NOMO-1 treated with dmso at 0.1 percent for 144 hours (cell line): ENCODE data around the gene SPTBN1.

ENCODE experiments used
- DNase-seq: peaks from one replicate; lab custom pipeline; 2025; ENCODE audit not compliant: unreplicated experiment; lab: John Stamatoyannopoulos, UW

The SPTBN1 gene

DNA sequence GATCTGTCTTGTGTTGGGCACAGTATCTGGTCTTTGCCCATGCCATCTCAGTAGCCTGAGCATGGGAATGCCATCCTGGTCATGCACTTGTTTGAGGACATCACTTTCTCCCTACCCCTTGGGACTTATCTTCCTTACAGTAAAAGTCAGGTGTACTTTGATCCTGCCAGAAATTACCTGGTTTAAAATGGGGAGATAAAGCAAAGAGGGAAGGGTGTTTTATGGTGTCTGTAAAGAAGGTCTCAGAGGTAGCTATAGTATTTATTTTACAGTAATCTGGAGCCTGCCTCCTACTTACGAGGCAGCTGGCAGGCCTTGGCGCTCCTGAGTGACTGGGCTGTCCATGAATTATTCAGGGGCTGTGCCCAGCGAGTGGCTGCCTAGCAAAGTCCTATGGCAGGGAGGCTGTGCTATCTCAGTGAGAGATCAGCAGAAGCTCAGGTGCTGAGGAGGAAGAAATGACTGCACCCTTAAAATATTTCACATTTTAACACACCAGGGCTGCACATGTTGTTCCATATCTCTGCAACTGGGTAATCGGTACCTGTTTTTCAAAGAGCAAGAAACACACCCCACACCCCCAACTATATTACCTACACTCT is 93.9 kb downstream of the SPTBN1 start:
- no peak for DNase-seq

DNA sequence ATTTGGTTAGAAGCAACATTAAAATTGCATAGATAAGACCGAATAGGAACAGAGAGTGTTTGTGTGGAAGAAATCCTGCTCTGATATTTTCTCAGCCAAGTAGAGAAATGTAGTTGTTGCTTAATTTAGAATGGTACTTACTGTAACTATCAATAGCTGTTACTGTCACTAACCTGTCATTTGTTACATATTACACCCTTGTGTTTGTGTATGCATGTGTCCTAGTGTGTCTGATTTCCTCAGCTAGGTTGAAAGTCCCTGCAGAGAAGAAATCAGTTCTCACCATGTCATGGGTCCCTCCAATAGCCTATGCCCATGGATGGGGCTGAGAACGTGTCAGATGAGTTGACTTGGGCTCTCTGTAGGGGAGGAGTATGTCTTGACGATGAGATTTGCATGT is 94.4 kb downstream of the SPTBN1 start:
- no peak for DNase-seq

DNA sequence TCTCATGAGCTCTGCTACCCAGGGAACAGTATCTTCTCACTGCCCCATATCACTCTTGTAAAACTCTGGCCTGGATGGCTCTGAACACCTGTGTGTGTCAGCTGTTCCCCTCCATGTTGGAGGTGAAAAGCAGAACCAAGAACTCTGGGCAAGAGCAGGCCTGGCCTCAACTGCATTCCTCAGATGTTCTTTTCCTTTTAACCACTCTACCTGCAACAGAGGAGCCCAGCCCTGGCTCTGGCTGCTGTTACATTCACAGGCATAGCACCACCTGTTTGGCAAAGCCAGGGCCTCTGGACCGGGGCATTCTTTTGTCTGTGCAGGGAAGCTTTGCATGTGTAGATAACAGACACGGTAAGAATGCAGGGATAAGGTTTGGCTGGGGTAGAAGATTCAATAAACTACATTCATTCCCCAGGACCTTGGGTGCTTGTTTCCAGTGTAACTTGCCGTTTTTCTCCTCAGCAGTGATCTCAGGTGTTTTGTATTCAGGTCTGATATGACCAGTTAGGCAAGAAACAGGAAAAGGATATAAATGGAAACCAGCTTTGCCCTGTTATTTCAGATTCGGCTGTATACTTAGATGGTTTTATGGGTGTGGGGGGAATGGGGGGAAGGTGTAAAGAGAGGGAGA is 95.1 kb downstream of the SPTBN1 start:
- no peak for DNase-seq

DNA sequence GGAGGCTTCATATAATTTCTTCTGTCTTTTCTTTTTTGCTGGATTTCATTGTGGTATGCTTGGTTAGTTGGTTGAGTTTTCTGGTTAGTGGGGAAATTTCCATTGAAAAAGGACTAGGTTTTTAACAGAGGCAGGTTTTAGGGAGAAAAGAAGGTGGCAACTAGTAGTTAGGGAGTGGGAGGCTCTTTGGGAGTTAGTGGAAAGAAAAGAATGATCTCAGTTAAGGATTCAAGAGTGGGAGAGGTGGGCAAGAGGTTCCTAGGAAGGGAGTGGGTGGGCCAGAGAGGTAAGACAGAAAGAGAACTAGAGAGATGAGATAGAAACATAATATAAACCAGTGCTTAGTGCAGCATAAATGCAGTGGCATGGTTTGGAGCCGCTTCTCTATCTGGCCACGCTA is 96.9 kb downstream of the SPTBN1 start:
- no peak for DNase-seq

DNA sequence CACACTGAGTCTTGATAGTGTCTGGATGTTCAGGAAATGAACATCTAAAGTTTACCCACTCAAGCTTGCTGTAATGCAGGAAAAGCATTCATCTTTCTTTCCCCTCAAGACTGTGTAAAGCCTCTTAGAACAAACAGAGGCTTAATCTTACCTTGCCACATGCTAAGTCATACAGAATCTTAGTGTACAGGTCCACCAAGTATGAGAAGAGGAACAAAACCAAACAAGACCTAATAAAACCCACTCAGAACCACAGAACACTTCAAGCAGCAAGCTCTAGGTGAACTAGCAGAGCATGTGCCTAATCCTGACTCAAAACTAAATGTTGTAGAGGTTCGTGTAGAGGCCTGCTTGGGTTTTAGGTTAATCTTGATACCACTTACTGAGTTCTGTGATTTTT is 97.6 kb downstream of the SPTBN1 start:
- DNase-seq: no peak

DNA sequence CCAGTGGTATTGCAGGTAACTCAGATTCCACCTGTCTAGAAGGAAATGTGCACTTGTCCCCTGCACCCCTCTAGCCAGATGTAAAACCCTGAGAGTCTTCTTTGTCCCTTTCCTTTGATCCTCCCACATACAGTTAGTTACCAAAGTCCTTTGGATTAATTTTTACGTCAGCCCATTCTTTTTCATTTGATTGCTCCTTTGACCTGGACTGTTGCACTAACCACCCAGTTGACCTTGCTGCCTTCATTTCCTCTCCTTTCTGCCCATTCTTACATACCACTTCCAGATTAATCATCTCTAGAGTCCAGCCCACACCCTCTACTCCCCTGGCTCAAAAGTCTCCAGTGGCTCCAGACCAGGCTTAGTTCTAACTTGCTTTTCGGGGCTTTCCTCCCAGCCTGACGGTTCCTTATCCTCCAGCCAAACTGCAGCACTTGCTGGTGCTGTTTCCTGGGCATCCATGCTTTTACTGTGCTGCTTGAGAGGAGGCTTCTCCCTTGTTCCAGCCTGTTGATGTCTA is 99.3 kb downstream of the SPTBN1 start:
- DNase-seq: no peak

DNA sequence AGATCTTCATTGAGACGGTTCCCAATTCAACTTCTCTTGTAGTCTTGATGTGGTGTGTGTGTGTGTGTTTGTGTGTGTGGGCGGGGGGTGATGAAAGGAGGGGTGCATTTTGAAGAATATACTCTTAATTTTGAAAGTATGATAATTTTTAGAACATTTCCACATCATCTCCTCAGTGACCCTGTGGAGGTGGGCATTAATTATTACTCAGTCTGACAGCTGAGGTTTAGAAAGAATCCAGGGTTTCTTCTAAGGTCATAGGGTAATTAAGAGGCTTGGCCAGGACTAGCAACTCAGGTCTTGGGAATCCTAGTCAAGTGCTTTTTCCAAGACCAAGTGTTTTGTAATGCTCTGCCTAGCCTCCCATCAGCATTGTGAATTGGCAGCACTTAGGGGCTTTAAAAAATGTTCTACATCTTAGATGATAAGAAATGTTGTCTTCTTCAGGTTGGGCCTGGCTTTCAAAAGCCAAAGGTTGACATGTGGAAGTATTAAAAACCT is 100.5 kb downstream of the SPTBN1 start:
- no peak for DNase-seq

DNA sequence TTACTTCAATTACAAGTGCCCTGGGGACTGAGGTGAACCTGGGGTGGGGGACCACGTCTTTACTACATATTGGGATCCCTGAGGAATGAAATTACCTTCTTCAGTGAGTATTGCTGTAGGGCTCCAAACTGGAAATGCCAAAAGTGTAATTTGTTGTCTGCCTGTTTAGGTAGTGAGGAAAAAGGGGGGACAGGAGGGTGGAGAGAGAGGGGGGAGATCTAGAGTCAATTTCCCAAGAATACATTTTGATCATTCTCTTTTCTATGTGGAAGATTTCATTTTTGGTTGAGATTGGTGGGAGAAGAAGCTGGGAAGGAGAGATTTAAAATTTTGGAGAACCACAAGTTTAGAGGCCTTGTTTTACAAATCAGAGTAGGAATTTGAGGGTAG is 101.1 kb downstream of the SPTBN1 start:
- no peak for DNase-seq

DNA sequence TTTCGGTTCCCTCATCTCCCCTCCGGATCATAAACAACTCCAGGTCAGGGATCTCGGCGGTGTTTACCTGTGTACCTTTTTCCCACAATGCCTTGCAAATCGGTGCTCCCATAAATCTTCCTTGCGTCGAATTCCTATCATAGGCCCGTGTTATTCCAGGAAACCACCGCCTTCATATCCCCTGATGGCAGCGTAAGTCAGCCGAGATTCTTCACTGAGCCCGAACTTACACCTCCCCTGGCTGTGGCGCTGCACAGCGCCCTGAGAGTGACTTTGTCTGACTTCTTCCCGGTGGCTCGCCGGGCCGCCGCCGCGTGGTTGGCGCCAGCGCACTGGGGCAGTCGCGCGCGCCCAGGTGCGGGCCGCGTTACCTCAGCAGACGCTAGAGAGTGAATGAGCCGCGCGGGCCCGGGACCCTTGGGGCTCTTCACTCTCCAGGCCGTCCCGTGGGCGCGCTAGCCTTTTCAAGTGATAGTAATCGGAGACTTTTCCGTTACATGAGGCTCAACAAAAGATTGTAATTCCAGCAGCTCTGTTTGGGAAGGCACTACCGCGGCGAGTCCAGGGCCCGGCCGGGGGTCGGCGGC is 101.6 kb downstream of the SPTBN1 start:
- DNase-seq: peak; percentile 21

DNA sequence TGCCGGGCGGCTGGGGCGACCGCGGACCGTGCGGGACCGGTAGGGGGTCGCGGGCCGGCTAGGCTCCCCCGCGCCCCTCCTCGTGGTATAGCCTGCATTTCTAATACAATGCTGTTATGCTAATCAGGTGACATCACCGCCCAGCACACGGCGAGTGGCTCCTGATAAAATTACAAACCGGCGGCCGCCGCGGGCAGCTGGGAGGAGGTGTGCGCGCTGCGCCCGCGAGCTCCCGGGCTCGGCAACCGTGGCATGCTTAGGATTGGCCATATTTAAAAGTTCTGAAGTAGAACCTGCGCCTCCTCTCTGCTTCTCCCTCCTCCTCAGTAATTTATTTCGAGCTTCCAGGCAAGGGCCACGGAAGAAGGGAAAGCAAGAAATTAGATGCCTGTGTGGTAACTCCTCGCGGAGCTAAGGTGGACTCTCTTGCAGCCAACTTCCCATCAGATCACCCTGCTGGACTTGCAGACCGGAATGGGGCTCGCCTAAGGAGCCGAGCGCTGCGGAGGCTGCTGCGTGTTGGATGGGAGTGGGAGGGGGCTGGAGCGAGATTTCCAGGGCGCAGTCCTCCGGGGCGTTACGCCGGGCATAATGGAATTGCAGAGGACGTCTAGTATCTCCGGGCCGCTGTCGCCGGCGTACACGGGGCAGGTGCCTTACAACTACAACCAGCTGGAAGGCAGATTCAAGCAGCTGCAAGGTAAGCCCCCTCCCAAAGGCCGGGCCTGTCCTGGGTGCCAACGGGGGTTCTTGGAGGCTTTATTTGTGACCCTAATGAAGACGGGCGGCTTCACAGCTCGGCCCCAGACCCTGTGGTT is 102.3 kb downstream of the SPTBN1 start:
- DNase-seq: peak; percentile 44

DNA sequence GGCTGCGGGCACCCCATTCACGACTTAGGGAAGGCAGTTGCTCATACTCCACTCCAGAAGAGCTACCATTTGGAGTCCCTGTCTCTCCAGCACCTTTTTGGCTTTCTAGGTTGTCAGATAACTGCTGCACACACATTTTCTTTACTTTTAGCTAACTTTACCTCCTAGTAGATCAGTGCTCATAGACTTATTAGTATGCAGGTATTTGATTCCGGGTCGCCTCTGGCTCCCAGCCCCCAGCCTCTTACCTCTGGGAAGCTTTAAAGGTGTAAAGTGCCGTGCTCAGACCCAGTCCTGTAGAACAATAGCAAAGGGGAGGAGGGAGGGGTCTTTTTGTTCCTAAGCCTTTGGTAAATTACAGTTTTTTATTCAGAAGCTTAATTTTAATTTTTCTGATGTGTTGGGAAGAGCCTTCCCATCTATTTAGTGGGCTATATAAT is 102.9 kb downstream of the SPTBN1 start:
- peak; percentile 29 for DNase-seq

DNA sequence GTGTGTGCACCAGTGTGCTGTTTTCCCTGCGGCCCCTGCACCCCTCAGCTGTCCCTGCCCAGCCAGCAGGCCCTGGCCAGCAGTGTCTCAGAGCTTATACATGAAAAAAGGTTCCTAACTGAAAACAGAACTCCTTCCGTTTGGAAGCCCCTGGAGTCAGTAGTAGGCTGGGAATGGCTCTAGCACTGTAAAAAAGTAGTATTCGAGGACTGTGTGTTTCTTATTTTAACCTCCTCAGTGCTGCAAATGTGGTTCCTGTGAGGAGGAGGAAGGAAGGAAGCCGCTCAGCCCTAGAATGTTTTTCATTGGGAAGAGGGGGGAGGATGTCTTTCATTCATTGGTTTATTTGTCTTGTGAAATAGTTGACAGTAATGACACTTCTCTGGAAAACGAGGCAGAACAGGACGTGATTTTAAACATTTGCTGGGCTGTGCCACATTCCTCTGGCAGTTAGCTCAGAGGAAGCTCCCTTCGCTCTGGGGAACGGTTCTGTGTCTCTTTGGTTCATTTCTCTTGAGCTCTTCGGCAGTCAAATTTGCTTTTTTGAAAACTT is 103.5 kb downstream of the SPTBN1 start:
- DNase-seq: no peak

DNA sequence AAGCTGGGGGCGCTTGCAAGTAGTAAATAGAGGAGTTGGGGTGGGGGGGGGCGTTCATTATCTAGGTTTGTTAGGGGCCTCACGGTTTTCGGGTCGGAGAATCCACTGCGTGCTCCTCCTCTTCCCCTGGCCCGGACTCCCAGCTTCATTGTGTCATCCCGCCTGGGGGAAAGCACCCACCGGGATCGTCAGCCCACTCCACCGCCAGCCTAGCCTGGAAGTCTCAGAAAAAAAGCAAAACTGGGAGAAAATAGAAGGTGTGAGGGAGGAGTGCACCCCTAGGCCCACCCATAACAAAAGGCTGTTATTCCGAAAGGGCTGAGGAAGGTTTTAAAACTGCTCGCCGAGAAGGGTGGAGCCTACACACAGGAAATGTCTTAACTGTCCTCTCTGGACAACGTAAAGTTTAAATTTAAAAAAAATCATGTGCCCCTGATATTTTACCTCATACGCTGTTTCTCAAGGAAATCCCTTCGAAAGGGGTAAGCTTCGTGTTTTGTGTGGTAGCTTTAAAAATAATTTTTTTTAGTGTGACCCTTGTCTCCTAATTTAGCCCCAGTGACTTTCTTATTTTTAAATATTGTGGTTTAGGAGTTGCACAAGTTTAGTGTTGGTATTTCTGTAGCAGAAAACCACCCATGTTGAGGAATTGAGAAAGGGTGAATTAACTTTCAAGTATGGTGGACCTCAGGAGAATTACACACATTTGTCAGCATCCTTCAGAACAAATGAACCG is 104.2 kb downstream of the SPTBN1 start:
- DNase-seq: peak; percentile 88

DNA sequence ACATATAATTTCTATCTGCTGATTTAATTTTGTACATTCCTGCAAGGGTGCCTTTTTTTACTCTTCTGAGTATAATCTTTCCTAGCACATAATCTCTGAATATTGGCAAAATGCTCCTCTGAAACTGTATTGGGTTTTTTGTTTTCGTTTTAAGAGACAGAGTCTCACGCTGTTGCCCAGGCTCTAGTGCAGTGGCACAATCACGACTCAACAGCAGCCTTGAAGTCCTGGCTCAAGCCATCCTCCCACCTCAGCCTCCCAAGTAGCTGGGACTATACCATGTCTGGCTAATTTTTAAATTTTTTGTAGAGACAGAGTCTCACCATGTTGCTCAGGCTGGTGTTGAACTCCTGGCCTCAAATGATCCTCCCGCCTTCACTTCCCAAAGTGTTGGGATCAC is 104.9 kb downstream of the SPTBN1 start:
- no peak for DNase-seq

DNA sequence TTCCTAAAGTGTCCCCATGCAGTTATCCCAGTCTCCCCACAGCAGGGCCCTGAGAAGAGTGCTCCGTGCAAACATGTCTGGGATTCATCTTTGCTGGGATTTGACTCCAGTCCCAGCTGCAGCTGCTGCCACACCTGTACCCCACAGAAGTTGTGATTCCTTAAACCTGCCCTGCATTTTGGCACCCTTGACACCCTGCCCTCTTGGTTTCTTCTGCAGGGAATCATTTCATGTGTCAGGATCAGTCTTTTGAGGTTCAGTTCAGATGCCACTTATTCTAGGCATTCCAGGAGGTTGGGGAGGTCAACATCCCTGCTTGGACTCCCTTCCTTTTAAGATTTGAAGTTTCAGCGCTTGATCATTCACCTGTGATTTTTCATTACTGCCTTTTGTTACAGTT is 108.3 kb downstream of the SPTBN1 start:
- no peak for DNase-seq

DNA sequence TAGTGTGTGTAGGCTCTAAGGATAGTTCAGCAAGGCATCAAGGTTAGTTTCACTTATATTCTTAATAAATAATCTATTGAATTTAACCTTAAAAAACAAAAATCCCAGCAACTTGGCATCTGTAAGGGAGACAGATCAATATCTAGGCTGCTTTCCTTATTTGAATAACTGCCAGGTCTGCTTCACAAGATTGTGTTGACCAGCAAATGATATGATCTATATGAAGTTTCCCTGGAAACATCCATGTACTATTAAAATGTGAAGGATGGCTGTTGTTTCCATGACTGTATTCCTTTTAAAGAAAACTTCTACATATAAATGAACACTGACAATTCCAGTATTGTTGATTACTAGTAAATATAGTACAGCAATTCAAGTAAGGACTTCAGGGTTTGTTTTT is 109.4 kb downstream of the SPTBN1 start:
- DNase-seq: no peak

DNA sequence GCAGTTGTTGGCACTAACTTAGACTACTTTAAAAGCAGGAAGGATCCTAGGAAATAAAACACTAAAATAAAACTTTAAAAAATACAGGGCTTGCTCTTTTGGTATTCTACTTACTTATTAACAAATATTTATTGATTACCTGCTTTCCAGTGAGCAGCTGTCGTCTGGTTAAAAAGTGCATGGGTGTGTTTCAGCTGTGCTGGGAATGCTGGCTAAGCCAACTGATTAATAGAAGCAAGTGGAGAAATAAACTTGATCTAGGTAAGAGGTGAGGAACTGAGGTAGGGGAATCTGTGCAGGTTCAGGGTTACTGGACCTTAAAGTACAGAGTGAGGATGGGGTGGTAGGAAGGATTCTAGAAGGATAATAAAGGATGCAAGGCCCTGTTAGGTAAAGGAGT is 110.8 kb downstream of the SPTBN1 start:
- DNase-seq: no peak

DNA sequence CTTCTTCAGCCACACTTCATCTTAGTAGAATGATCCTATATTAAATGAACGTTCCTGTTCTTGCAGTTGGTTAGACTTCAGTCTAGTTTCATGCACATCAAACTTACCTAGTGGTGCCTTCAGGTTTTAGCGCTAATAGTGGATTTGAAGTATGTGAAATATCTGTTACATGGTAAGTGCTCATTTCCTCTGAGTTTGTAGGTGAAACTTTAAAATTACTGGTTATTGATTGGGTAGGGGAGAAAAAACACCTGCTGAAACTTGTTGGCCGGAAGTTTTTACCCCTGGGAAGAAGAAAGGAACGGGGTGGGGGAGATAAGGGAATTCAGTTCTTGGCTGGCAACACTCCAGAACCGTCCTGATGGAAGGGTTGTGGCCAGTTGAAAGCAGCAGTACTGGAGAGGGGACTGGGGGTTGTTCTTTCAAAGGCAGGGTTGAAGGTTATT is 112.8 kb downstream of the SPTBN1 start:
- no peak for DNase-seq

DNA sequence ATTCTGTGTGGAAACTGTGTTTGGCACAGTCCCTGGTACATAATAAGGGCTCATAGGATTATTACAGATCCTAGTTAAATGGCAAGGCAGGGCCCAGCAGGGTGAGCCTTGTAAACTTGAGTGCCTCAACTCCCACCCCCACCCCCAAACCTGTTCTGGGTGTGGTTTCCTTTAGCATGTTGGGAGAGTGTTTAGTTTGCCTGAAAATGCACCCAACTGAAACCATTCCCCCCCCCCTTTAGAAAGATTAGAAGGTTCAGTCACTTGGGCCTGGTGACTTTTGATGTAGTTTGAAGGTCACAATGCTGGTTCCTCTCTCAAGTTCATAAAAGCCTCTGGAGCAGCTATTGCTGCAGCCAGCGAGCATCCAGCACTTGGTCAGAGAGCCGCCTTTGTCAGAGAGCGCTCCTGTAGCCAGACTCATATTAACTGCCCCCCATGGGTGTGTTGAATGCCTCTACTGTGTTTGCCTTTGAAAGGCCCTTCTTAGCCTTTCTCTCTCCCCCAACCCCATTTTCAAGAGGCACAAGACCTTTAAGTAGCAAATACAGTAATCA is 113.7 kb downstream of the SPTBN1 start:
- no peak for DNase-seq

DNA sequence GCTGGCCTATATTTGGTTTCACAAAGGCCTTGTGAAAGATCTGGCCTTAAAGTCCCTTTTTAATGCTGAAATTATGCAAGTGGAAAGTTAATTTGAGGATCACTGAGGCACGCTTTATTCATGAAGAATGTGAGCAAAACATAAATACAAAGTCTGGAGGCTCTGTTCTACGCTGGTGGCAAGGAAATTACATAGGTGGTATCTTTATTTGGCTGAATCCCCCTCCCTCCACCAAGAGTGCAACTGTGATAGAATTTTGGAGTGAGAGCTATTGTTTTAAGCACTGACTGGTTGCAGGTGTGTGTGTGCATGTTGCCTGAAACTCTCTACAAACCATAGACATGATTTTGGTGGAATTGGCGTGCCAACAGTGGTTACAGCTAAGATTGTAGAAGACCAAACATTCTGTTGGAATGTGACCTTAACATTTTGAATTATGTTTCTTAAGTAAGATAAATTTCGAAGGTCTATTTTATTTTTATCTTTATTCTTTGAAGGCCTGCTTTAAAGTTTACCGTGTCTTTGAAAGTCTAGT is 114.3 kb downstream of the SPTBN1 start:
- DNase-seq: no peak
